ENCODE data around the gene SAMD10. TPM values are rescaled to one million over a fixed set of nuclear protein-coding genes. Genes with fewer than 3 reads are reported as not detected.

The SAMD10 gene
- total and polyA plus RNA-seq, 10 of the 15 experiments (the other 5 are each of a cell fraction or from before 2014, with no cell fraction given), result 1.3 to 51.4 (median 17.9) TPM

DNA sequence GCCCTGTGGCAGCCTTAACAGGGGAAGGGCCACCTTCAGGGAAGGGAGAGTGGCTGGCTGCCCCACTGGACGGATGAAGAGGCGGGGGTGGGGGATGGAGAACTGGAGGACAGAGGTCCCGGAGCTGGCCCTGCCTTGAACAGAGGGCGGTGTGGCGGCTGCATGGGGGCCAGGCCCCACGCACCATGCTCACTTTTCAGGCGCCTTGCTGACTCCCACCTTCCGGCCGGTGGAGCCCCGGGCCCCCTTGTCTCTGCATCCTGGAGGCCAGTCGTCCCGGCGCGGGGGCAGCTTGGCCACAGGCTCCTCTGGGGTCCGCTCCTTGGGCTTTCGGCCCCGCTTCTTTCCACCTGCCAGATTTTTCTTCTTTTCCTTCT lies 19.8 kb downstream of the SAMD10 start:
- no peak for ATAC-seq
- CTCF ChIA-PET, result interaction anchor here (1.2 kb wide), 1 partner anchor 14 kb away, joined by 3 read pairs; no protein-coding TSS in a partner anchor
- in situ Hi-C loops (cut with MboI), result no loop called here

More for the DNA sequence above, 19.8 kb downstream of the SAMD10 start:
- ChIA-PET RAD21 (ENCODE audit: unreplicated experiment) (no interaction called here), SMC1A (ENCODE audit: uncharacterized antibody, unreplicated experiment) (no interaction called here), POLR2A (no interaction called here)
- no TSS peak for BruUV-seq (replicated peaks)
- H3K4me1 ChIP-seq (ENCODE audit: control insufficient read depth, insufficient read depth, low read length), result peaks cover 7% of the 10 kb centered on the region
- H4K20me1 ChIP-seq (ENCODE audit: control insufficient read depth, insufficient read depth), result no peaks in the 10 kb centered on the region
- 97% methylated on average over 17 of the region's 17 CpGs for WGBS (ENCODE audit: insufficient coverage, insufficient replicate concordance, low lambda C conversion rate, missing lambda C conversion rate)
- no peak overlapping the region for H3K9ac ChIP-seq (ENCODE audit: control insufficient read depth, insufficient read depth, low read length)
- DNase-seq (ENCODE audit: low read depth, low spot score) (no peak), FAIRE-seq (no peak)
- no peak overlapping the region for H3K4me3 ChIP-seq
- H3K9me3 ChIP-seq (replicated peaks; ENCODE audit: control insufficient read depth, insufficient read depth, low read length), result no peaks in the 10 kb centered on the region
- H3K27me3 ChIP-seq (replicated peaks in 1 of 2; ENCODE audit: control insufficient read depth in 2 of 2, insufficient read depth in 2 of 2, low read length in 1 of 2), result no peaks in the 10 kb centered on the region
- no peak overlapping the region for H2AFZ ChIP-seq (ENCODE audit: control insufficient read depth, low read depth, low read length)
- peaks cover 0 to 9% of the 10 kb centered on the region in 2 experiments; a peak in 3 of 4 replicates for H3K36me3 ChIP-seq (ENCODE audit: control insufficient read depth in 2 of 2, insufficient read depth in 2 of 2, low read length in 1 of 2)
- H3K27ac ChIP-seq (ENCODE audit: control insufficient read depth, insufficient read depth), result no peak overlapping the region
- H3K79me2 ChIP-seq (ENCODE audit: control insufficient read depth, insufficient read depth, low read length), result peaks cover 14% of the 10 kb centered on the region
- no peak overlapping the region for H3K4me2 ChIP-seq (ENCODE audit: control insufficient read depth, insufficient read depth)
- intact Hi-C loops (cut with micrococcal nuclease; ENCODE audit: unreplicated experiment), result loop anchor here (5.0 kb wide), 1 partner anchor 98 kb away; no protein-coding TSS in a partner anchor
- TF ChIP-seq TCF7 (IDR thresholded peaks at IDR 0.05; ENCODE audit: borderline replicate concordance) (no peak), SMAD1 (IDR thresholded peaks at IDR 0.05; ENCODE audit: low read depth, partially characterized antibody) (no peak), POU2F2 (IDR thresholded peaks at IDR 0.05; ENCODE audit: borderline replicate concordance, low read depth, low read length) (no peak), TAF1 (IDR thresholded peaks at IDR 0.05; ENCODE audit: borderline replicate concordance, low read depth, low read length) (no peak), STAT1 (conservative IDR thresholded peaks at IDR 0.05) (no peak), POLR2AphosphoS2 (IDR thresholded peaks at IDR 0.05; ENCODE audit: low read depth, low read length) (no peak), YBX1 (IDR thresholded peaks at IDR 0.05) (no peak), NKRF (conservative IDR thresholded peaks at IDR 0.05) (no peak), CREM (IDR thresholded peaks at IDR 0.05; ENCODE audit: low read depth) (no peak), NFIC (IDR thresholded peaks at IDR 0.05; ENCODE audit: low read depth, low read length) (no peak), MTA2 (IDR thresholded peaks at IDR 0.05; ENCODE audit: low read depth) (no peak), BCL11A (IDR thresholded peaks at IDR 0.05; ENCODE audit: low read depth, low read length) (no peak), CTCF (IDR thresholded peaks at IDR 0.05 in 2 of 3, conservative IDR thresholded peaks at IDR 0.05 in 1 of 3; ENCODE audit: control insufficient read depth in 2 of 3, extremely low read depth in 1 of 3, insufficient read depth in 1 of 3, low read depth in 3 of 3, low read length in 3 of 3) (no peak)
- TF ChIP-seq, protein P1, sequence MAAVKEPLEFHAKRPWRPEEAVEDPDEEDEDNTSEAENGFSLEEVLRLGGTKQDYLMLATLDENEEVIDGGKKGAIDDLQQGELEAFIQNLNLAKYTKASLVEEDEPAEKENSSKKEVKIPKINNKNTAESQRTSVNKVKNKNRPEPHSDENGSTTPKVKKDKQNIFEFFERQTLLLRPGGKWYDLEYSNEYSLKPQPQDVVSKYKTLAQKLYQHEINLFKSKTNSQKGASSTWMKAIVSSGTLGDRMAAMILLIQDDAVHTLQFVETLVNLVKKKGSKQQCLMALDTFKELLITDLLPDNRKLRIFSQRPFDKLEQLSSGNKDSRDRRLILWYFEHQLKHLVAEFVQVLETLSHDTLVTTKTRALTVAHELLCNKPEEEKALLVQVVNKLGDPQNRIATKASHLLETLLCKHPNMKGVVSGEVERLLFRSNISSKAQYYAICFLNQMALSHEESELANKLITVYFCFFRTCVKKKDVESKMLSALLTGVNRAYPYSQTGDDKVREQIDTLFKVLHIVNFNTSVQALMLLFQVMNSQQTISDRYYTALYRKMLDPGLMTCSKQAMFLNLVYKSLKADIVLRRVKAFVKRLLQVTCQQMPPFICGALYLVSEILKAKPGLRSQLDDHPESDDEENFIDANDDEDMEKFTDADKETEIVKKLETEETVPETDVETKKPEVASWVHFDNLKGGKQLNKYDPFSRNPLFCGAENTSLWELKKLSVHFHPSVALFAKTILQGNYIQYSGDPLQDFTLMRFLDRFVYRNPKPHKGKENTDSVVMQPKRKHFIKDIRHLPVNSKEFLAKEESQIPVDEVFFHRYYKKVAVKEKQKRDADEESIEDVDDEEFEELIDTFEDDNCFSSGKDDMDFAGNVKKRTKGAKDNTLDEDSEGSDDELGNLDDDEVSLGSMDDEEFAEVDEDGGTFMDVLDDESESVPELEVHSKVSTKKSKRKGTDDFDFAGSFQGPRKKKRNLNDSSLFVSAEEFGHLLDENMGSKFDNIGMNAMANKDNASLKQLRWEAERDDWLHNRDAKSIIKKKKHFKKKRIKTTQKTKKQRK (IDR thresholded peaks at IDR 0.05; ENCODE audit: low read depth, low read length), result no peak

All from GM12878 (cell line).